HEK293 (cell line): ENCODE results near the gene CHMP6.

Experiments used
- CTCF ChIA-PET: fragments of 350-600 bp; formaldehyde crosslinking; extraction: SDS; loops from one replicate; lab custom pipeline; 2021; ENCODE audit warnings: antibody characterized with exemption; lab: Yijun Ruan, JAX
- POLR2A ChIA-PET: fragments of 300-600 bp; formaldehyde crosslinking; extraction: SDS; loops from one replicate; lab custom pipeline; 2020; ENCODE audit warnings: antibody characterized with exemption, inconsistent platforms; lab: Yijun Ruan, JAX
- H3K27ac ChIP-seq: fragments of 200-500 bp; sonication (Bioruptor generic); 2 replicates; pipeline ENCODE4 v1.5.1; 2014; ENCODE audit warnings: low read depth, low read length, control low read depth, inconsistent platforms; ENCODE audit errors: extremely low read depth
- H3K36me3 ChIP-seq, 2 experiments: fragments of 200-500 bp in 1 of 2; sonication (Bioruptor generic) in 1 of 2; 1 replicate in 1 of 2; 2 replicates in 1 of 2; pipeline ENCODE4 v1.5.1; 2014 to 2017; ENCODE audit warnings: inconsistent platforms in 2 of 2, low read length in 2 of 2; ENCODE audit not compliant: control insufficient read depth in 2 of 2, insufficient read depth in 1 of 2
- H3K4me1 ChIP-seq: fragments of 200-500 bp; sonication (Bioruptor generic); 2 replicates; pipeline ENCODE4 v1.5.1; 2014; ENCODE audit warnings: mild to moderate bottlenecking, low read length, inconsistent platforms; ENCODE audit not compliant: control insufficient read depth, insufficient read depth
- H3K4me3 ChIP-seq: 2 replicates; pipeline ENCODE4 v1.5.1; 2011; ENCODE audit warnings: low read depth, mild to moderate bottlenecking, control low read depth, low read length, moderate library complexity
- H3K9me3 ChIP-seq: fragments of 200-500 bp; sonication (Bioruptor generic); 2 replicates; pipeline ENCODE4 v1.5.1; 2014; ENCODE audit warnings: low read depth, low read length, inconsistent platforms; ENCODE audit not compliant: control insufficient read depth, insufficient read depth
- HOXC10 ChIP-seq: sonication (generic); formaldehyde crosslinking; IDR thresholded peaks from 2 replicates; pipeline ENCODE4 v1.8.1; 2023; ENCODE audit warnings: mild to moderate bottlenecking, missing genetic modification reagents
- OVOL3 ChIP-seq: fragments of 450-650 bp; formaldehyde crosslinking; IDR thresholded peaks from 2 replicates; pipeline ENCODE4 v1.5.1; 2016; ENCODE audit warnings: missing biosample characterization, missing genetic modification characterization
- SCRT1 ChIP-seq: fragments of 450-650 bp; formaldehyde crosslinking; IDR thresholded peaks from 2 replicates; pipeline ENCODE4 v1.5.1; 2016; ENCODE audit warnings: missing biosample characterization, missing genetic modification characterization, borderline replicate concordance
- SP7 ChIP-seq: fragments of 450-650 bp; formaldehyde crosslinking; IDR thresholded peaks from 2 replicates; pipeline ENCODE4 v1.5.1; 2016; ENCODE audit warnings: missing biosample characterization, missing genetic modification characterization
- ZBTB7A ChIP-seq: fragments of 450-650 bp; formaldehyde crosslinking; IDR thresholded peaks from 2 replicates; pipeline ENCODE4 v1.5.1; 2016; ENCODE audit warnings: low read depth, missing biosample characterization, missing genetic modification characterization
- ZNF132 ChIP-seq: fragments of 450-650 bp; formaldehyde crosslinking; IDR thresholded peaks from 2 replicates; pipeline ENCODE4 v1.5.1; 2017; ENCODE audit warnings: missing biosample characterization, missing genetic modification characterization, borderline replicate concordance
- ZNF140 ChIP-seq: fragments of 450-650 bp; formaldehyde crosslinking; IDR thresholded peaks from 2 replicates; pipeline ENCODE4 v1.5.1; 2016; ENCODE audit warnings: missing biosample characterization, missing genetic modification characterization
- ZNF350 ChIP-seq: fragments of 450-650 bp; formaldehyde crosslinking; IDR thresholded peaks from 2 replicates; pipeline ENCODE4 v1.5.0; 2017; ENCODE audit warnings: missing biosample characterization, mild to moderate bottlenecking, missing genetic modification characterization
- ZNF354C ChIP-seq: fragments of 450-650 bp; formaldehyde crosslinking; IDR thresholded peaks from 2 replicates; pipeline ENCODE4 v1.5.1; 2016; ENCODE audit warnings: missing biosample characterization, missing genetic modification characterization, low read depth, borderline replicate concordance
- ZNF621 ChIP-seq: fragments of 450-650 bp; formaldehyde crosslinking; IDR thresholded peaks from 2 replicates; pipeline ENCODE4 v1.5.1; 2017; ENCODE audit warnings: missing biosample characterization, missing genetic modification characterization
- ZNF664 ChIP-seq: fragments of 450-650 bp; formaldehyde crosslinking; IDR thresholded peaks from 2 replicates; pipeline ENCODE4 v1.5.1; 2016; ENCODE audit warnings: missing biosample characterization, missing genetic modification characterization
- ZNF701 ChIP-seq: fragments of 450-650 bp; formaldehyde crosslinking; IDR thresholded peaks from 2 replicates; pipeline ENCODE4 v1.5.1; 2016; ENCODE audit warnings: missing biosample characterization, missing genetic modification characterization
- ZNF791 ChIP-seq: fragments of 450-650 bp; formaldehyde crosslinking; IDR thresholded peaks from 2 replicates; pipeline ENCODE4 v1.5.1; 2016; ENCODE audit warnings: missing biosample characterization, missing genetic modification characterization
- ZSCAN16 ChIP-seq: fragments of 450-650 bp; formaldehyde crosslinking; IDR thresholded peaks from 2 replicates; pipeline ENCODE4 v1.5.1; 2016; ENCODE audit warnings: missing biosample characterization, missing genetic modification characterization
- ZSCAN30 ChIP-seq: fragments of 450-650 bp; IDR thresholded peaks from 2 replicates; pipeline ENCODE4 v1.5.1; 2018; ENCODE audit warnings: missing biosample characterization, mild to moderate bottlenecking, missing genetic modification characterization, moderate library complexity
- TF ChIP-seq, protein P1 (sequence below): fragments of 450-650 bp; formaldehyde crosslinking; conservative IDR thresholded peaks from 2 replicates; pipeline ENCODE4 v1.5.1; 2016; ENCODE audit warnings: low read depth, missing biosample characterization, missing genetic modification characterization
- TF ChIP-seq, protein P2 (sequence below): fragments of 450-650 bp; formaldehyde crosslinking; IDR thresholded peaks from 2 replicates; pipeline ENCODE4 v1.5.1; 2016; ENCODE audit warnings: missing biosample characterization, missing genetic modification characterization
- TF ChIP-seq, protein P3 (sequence below): fragments of 450-650 bp; formaldehyde crosslinking; IDR thresholded peaks from 2 replicates; pipeline ENCODE4 v1.5.1; 2017; ENCODE audit warnings: missing biosample characterization, mild to moderate bottlenecking, missing genetic modification characterization, moderate library complexity
- TF ChIP-seq, protein P4 (sequence below): fragments of 450-650 bp; formaldehyde crosslinking; IDR thresholded peaks from 2 replicates; pipeline ENCODE4 v1.5.1; 2017; ENCODE audit warnings: missing biosample characterization, missing genetic modification characterization

Gene CHMP6

DNA sequence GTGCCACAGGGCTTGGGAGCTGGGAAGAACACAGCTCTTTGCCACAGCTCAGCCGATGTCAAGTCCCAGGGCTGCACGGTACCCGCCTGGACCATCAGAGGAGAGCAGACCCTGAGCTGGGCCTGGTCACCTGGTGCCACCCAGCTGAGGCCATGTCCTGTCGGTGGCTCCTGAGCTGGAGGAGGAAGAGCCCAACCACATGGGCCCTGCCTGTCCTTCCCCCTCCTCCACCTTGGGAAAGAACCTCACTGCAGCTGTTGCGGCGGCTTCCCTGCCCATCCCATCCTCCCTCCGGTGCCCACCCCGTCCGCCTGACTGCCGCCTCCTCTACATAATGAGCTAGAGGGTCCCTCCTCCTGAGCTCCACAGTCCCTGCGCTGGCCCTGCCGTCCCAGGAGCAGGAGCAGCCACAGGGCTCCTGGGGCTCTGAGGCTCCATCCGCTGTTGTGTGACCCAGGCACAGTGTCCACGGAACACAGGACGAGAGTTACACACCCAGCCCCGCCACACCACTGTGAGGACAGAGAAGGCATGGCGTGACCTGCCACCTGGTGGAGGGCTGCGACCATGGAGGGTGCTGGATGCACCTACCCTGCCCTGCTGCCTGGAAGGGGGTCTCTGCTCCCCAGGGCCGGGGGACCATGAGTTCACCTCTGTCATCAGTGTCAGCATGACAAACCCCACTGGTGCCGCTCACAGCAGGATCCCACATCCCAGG, 21.4 kb upstream of the CHMP6 start (continued):
- TF ChIP-seq, protein P1, sequence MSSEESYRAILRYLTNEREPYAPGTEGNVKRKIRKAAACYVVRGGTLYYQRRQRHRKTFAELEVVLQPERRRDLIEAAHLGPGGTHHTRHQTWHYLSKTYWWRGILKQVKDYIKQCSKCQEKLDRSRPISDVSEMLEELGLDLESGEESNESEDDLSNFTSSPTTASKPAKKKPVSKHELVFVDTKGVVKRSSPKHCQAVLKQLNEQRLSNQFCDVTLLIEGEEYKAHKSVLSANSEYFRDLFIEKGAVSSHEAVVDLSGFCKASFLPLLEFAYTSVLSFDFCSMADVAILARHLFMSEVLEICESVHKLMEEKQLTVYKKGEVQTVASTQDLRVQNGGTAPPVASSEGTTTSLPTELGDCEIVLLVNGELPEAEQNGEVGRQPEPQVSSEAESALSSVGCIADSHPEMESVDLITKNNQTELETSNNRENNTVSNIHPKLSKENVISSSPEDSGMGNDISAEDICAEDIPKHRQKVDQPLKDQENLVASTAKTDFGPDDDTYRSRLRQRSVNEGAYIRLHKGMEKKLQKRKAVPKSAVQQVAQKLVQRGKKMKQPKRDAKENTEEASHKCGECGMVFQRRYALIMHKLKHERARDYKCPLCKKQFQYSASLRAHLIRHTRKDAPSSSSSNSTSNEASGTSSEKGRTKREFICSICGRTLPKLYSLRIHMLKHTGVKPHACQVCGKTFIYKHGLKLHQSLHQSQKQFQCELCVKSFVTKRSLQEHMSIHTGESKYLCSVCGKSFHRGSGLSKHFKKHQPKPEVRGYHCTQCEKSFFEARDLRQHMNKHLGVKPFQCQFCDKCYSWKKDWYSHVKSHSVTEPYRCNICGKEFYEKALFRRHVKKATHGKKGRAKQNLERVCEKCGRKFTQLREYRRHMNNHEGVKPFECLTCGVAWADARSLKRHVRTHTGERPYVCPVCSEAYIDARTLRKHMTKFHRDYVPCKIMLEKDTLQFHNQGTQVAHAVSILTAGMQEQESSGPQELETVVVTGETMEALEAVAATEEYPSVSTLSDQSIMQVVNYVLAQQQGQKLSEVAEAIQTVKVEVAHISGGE (tag by site-specific recombination), result no peak
- TF ChIP-seq ZNF664 (tag by site-specific recombination), result no peak
- no peak for TF ChIP-seq ZNF701 (tag by site-specific recombination)
- TF ChIP-seq ZNF354C, result no peak
- TF ChIP-seq, protein P2, sequence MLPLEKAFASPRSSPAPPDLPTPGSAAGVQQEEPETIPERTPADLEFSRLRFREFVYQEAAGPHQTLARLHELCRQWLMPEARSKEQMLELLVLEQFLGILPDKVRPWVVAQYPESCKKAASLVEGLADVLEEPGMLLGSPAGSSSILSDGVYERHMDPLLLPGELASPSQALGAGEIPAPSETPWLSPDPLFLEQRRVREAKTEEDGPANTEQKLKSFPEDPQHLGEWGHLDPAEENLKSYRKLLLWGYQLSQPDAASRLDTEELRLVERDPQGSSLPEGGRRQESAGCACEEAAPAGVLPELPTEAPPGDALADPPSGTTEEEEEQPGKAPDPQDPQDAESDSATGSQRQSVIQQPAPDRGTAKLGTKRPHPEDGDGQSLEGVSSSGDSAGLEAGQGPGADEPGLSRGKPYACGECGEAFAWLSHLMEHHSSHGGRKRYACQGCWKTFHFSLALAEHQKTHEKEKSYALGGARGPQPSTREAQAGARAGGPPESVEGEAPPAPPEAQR, result no peak
- no peak for TF ChIP-seq ZNF791 (tag by site-specific recombination)
- TF ChIP-seq ZSCAN30, result 0 out of 2 replicates have a peak, but pooled peaks have one; percentile 13
- TF ChIP-seq ZNF140 (tag by site-specific recombination), result no peak
- TF ChIP-seq, protein P3, sequence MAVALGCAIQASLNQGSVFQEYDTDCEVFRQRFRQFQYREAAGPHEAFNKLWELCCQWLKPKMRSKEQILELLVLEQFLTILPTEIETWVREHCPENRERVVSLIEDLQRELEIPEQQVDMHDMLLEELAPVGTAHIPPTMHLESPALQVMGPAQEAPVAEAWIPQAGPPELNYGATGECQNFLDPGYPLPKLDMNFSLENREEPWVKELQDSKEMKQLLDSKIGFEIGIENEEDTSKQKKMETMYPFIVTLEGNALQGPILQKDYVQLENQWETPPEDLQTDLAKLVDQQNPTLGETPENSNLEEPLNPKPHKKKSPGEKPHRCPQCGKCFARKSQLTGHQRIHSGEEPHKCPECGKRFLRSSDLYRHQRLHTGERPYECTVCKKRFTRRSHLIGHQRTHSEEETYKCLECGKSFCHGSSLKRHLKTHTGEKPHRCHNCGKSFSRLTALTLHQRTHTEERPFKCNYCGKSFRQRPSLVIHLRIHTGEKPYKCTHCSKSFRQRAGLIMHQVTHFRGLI (tag by site-specific recombination), result peak; percentile 67
- TF ChIP-seq SCRT1 (tag by site-specific recombination), result no peak
- no peak for TF ChIP-seq ZBTB7A (tag by site-specific recombination)
- TF ChIP-seq ZNF621 (tag by site-specific recombination), result no peak

DNA sequence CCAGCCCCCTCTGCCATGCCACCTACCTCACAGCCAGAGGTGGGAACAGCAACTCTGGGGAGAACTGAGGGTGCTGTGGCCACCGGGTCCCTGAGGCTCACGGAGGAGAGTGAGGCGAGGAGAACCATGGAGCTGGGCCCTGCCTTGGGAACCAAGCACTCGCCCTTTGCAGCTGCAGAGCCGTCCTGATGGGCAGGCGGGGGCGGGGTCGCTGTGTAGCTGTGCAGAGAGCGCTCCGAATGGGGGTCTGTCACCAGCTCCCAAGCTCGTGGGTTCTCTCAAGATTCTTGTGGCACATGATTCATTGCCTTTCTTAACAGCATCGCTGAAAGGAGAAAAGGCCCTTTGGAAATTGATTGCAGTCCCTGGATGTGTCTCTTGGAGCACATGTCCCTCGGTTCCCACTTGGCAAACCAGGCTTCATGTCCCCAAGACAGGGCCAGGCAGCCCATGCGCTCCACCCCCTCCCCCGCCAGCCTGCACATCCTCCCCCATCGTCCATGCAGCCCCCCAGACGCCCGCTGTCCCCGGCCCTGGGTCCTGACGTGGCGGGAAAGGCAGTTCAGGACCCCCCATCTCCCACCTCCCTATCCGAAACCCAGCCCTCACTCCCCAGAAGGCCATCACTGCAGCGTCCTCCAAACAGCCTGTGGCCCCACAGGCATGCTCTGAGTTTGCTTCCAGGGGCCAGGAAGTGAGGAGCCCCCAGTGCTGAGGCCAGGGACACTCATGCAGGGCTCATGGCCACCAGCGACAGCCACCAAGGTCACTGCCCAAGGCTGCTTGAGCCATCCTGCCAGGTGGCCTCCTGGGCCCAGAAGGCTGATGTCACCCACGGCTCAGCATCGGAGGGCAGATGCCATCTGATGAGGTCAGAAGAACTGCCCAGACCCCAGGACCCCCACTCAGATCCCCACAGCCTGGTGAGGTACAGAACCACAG, 20.6 kb upstream of the CHMP6 start:
- CTCF ChIA-PET, result interaction anchor here (0.7 to 1.8 kb wide), 6 partner anchors 10 to 670 kb away, joined by 3 to 14 read pairs (median 4); no protein-coding TSS in a partner anchor
- POLR2A ChIA-PET, result no interaction called here
- H3K27ac ChIP-seq, result no peak overlapping the region
- TF ChIP-seq SP7 (tag by site-specific recombination) (no peak), ZNF132 (tag by site-specific recombination) (no peak), HOXC10 (CRISPR knock-in tag) (no peak), ZSCAN16 (tag by site-specific recombination) (no peak), OVOL3 (tag by site-specific recombination) (no peak), ZNF350 (no peak)
- TF ChIP-seq, protein P4, sequence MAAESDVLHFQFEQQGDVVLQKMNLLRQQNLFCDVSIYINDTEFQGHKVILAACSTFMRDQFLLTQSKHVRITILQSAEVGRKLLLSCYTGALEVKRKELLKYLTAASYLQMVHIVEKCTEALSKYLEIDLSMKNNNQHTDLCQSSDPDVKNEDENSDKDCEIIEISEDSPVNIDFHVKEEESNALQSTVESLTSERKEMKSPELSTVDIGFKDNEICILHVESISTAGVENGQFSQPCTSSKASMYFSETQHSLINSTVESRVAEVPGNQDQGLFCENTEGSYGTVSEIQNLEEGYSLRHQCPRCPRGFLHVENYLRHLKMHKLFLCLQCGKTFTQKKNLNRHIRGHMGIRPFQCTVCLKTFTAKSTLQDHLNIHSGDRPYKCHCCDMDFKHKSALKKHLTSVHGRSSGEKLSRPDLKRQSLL, result no peak
- H3K4me1 ChIP-seq, result no peaks in the 10 kb centered on the region
- no peak overlapping the region for H3K4me3 ChIP-seq
- no peaks in the 10 kb centered on the region for H3K9me3 ChIP-seq
- no peaks in the 10 kb centered on the region for H3K36me3 ChIP-seq
